PC-9 (cell line): Measurements from ENCODE around the gene SMC3. TPM values are rescaled to one million over a fixed set of nuclear protein-coding genes. Genes with fewer than 3 reads are reported as not detected.

Experiments
- BruUV-seq: library from RNA; stranded (reverse); fragments of 400-500 nt; replicated peaks from 2 replicates; lab custom pipeline; 2021; lab: Mats Ljungman, UMichigan
- CTCF ChIA-PET: fragments of 300-600 bp; sonication (Branson Sonifier 250); formaldehyde crosslinking; loops from one replicate; lab custom pipeline; 2022; ENCODE audit warnings: antibody characterized with exemption; lab: Charles Lee
- POLR2A ChIA-PET: fragments of 300-600 bp; sonication (Branson Sonifier 250); formaldehyde crosslinking; loops from one replicate; lab custom pipeline; 2022; ENCODE audit warnings: antibody characterized with exemption; ENCODE audit not compliant: unreplicated experiment; lab: Charles Lee
- DNase-seq, 2 experiments: peaks; one replicate each; pipeline versions ENCODE4 v3.0.0 to v3.0.0-alpha.2; 2015 to 2022; ENCODE audit warnings: mixed read lengths in 1 of 2
- H2AFZ ChIP-seq: fragments of 200-600 bp; sonication (generic); 2 replicates; pipeline ENCODE4 v1.8.1; 2017; ENCODE audit warnings: antibody characterized with exemption
- H3F3A ChIP-seq: fragments of 200-600 bp; sonication (generic); 2 replicates; pipeline ENCODE4 v1.8.1; 2017; ENCODE audit warnings: antibody characterized with exemption, mild to moderate bottlenecking, low read depth; ENCODE audit not compliant: insufficient read depth
- H3K27ac ChIP-seq: fragments of 200-600 bp; sonication (generic); 2 replicates; pipeline ENCODE4 v1.6.1; 2016; ENCODE audit warnings: mixed run types
- H3K27me3 ChIP-seq: fragments of 200-600 bp; sonication (generic); 2 replicates; pipeline ENCODE4 v1.6.1; 2016; ENCODE audit warnings: low read depth, mixed run types; ENCODE audit not compliant: insufficient read depth
- H3K36me3 ChIP-seq: fragments of 200-600 bp; sonication (generic); 2 replicates; pipeline ENCODE4 v1.6.1; 2016; ENCODE audit warnings: low read depth, mixed run types
- H3K4me1 ChIP-seq: fragments of 200-600 bp; sonication (generic); replicated peaks from 2 replicates; pipeline ENCODE4 v1.6.1; 2016; ENCODE audit warnings: mixed run types; ENCODE audit not compliant: insufficient read depth
- H3K4me2 ChIP-seq: fragments of 200-600 bp; sonication (generic); 2 replicates; pipeline ENCODE4 v1.6.1; 2017; ENCODE audit warnings: mixed run types
- H3K4me3 ChIP-seq: fragments of 200-600 bp; sonication (generic); 2 replicates; pipeline ENCODE4 v1.6.1; 2016; ENCODE audit warnings: mixed run types
- H3K79me2 ChIP-seq: fragments of 200-600 bp; sonication (generic); 2 replicates; pipeline ENCODE4 v1.6.1; 2017; ENCODE audit warnings: low read depth, mixed run types
- H3K9me2 ChIP-seq: fragments of 200-600 bp; sonication (generic); 2 replicates; pipeline ENCODE4 v1.8.1; 2017; ENCODE audit warnings: mild to moderate bottlenecking; ENCODE audit not compliant: insufficient read depth
- H3K9me3 ChIP-seq: fragments of 200-600 bp; sonication (generic); 2 replicates; pipeline ENCODE4 v1.8.1; 2016; ENCODE audit warnings: low read depth; ENCODE audit not compliant: insufficient read depth
- H4K20me1 ChIP-seq: fragments of 200-600 bp; sonication (generic); 2 replicates; pipeline ENCODE4 v1.8.1; 2017; ENCODE audit not compliant: insufficient read depth
- CTCF ChIP-seq: fragments of 200-600 bp; sonication (generic); conservative IDR thresholded peaks from 2 replicates; pipeline ENCODE4 v1.6.1; 2017; ENCODE audit warnings: mixed run types, antibody characterized with exemption, mild to moderate bottlenecking, moderate library complexity
- EZH2 ChIP-seq: fragments of 200-600 bp; sonication (generic); IDR thresholded peaks from 2 replicates; pipeline ENCODE4 v1.8.0; 2017; ENCODE audit warnings: antibody characterized with exemption, low read depth
- intact Hi-C: fragments of 100-400 bp; cut with micrococcal nuclease; formaldehyde crosslinking; loops from one replicate; pipeline ENCODE4 v1.10.0; 2022; ENCODE audit not compliant: unreplicated experiment
- total RNA-seq: library from RNA; stranded (reverse); gene quantifications from 2 replicates; pipeline ENCODE4 v1.2.3, GENCODE V29; 2021

Gene SMC3
- total RNA-seq, 1 experiment from 2014 or later, result 31.2 TPM

- 0 out of 2 replicates have a peak, but pooled peaks cover 3% of the 10 kb centered on the region for H3F3A ChIP-seq
- no peaks in the 10 kb centered on the region for H3K4me1 ChIP-seq
- H3K27ac ChIP-seq, result no peak overlapping the region
- no peaks in the 10 kb centered on the region for H4K20me1 ChIP-seq
- ChIA-PET POLR2A (no interaction called here), CTCF (no interaction called here)
- H3K79me2 ChIP-seq, result no peaks in the 10 kb centered on the region
- H3K4me2 ChIP-seq, result no peak overlapping the region
- H3K9me2 ChIP-seq, result no peaks in the 10 kb centered on the region
- H3K9me3 ChIP-seq, result no peaks in the 10 kb centered on the region
- no peak for DNase-seq
- intact Hi-C loops, result loop anchor here (10.0 kb wide), 1 partner anchor 449 kb away; no protein-coding TSS in a partner anchor
- no peaks in the 10 kb centered on the region for H3K27me3 ChIP-seq
- H2AFZ ChIP-seq, result no peak overlapping the region
- H3K4me3 ChIP-seq, result no peak overlapping the region
- H3K36me3 ChIP-seq, result peaks cover 4% of the 10 kb centered on the region
- no peak for TF ChIP-seq EZH2
- no peak for TF ChIP-seq CTCF
- BruUV-seq, result no TSS peak
Measured at GRCh38 chr10:110584006-110584405, 16.5 kb downstream of the SMC3 start.

GRCh38 chr10:110591760-110592159 is 24.3 kb downstream of the SMC3 start:
- intact Hi-C loops, result no loop called here
- Histone ChIP-seq H3K36me3 (no peaks in the 10 kb centered on the region; the same call in 1 of the 2 replicates), H3K4me1 (0 out of 2 replicates have a peak, but pooled peaks cover 6% of the 10 kb centered on the region), H3K79me2 (no peaks in the 10 kb centered on the region), H3K9me3 (no peaks in the 10 kb centered on the region), H4K20me1 (no peaks in the 10 kb centered on the region), H3K4me3 (no peak overlapping the region), H3K9me2 (no peaks in the 10 kb centered on the region), H3K27me3 (no peaks in the 10 kb centered on the region), H3K27ac (no peak overlapping the region), H3F3A (no peaks in the 10 kb centered on the region), H3K4me2 (no peak overlapping the region), H2AFZ (no peak overlapping the region)
- BruUV-seq, result no TSS peak
- ChIA-PET CTCF (no interaction called here), POLR2A (no interaction called here)
- TF ChIP-seq EZH2 (no peak), CTCF (no peak)
- no peak for DNase-seq

GRCh38 chr10:110597476-110597875 is 30.0 kb downstream of the SMC3 start:
- peaks cover 8% of the 10 kb centered on the region; the same call in 1 of the 2 replicates for H3K36me3 ChIP-seq

More at GRCh38 chr10:110597476-110597875, 30.0 kb downstream of the SMC3 start:
- H3K4me1 ChIP-seq, result no peaks in the 10 kb centered on the region
- no peaks in the 10 kb centered on the region for H3K9me3 ChIP-seq
- no peak for DNase-seq
- no peak for TF ChIP-seq EZH2
- TF ChIP-seq CTCF, result no peak
- BruUV-seq, result no TSS peak
- ChIA-PET CTCF (no interaction called here), POLR2A (interaction anchor here (0.6 kb wide), 1 partner anchor 287 kb away, joined by 4 read pairs; no protein-coding TSS in a partner anchor)
- no peak overlapping the region for H3K27ac ChIP-seq
- H3K79me2 ChIP-seq, result no peaks in the 10 kb centered on the region
- H3F3A ChIP-seq, result no peaks in the 10 kb centered on the region; the same call in 1 of the 2 replicates
- H3K4me3 ChIP-seq, result no peak overlapping the region
- H2AFZ ChIP-seq, result no peak overlapping the region
- H3K9me2 ChIP-seq, result no peaks in the 10 kb centered on the region
- H3K27me3 ChIP-seq, result no peaks in the 10 kb centered on the region
- no peak overlapping the region for H3K4me2 ChIP-seq
- intact Hi-C loops, result no loop called here
- no peaks in the 10 kb centered on the region for H4K20me1 ChIP-seq
